CD4-positive, alpha-beta T cell treated with Interleukin-10 for 1 hour (primary cell): ENCODE data around the gene CTAGE6.
"Not testable (repeated sequence)": the region's sequence is repeated elsewhere in the genome, so short reads cannot be mapped to it uniquely, and the experiment has no call there.

Source experiments
- DNase-seq: peaks from one replicate; pipeline ENCODE4 v3.0.0-alpha.2; 2020

CTAGE6 gene

GRCh38 chr7:143714581-143715454, 42.7 kb downstream of the CTAGE6 start:
- not testable (repeated sequence) for DNase-seq

GRCh38 chr7:143712381-143712780, 45.1 kb downstream of the CTAGE6 start:
- DNase-seq, result not testable (repeated sequence)

GRCh38 chr7:143711727-143712324, 45.7 kb downstream of the CTAGE6 start:
- DNase-seq, result not testable (repeated sequence)

- DNase-seq, result not testable (repeated sequence)
Measured at GRCh38 chr7:143709895-143710294, 47.6 kb downstream of the CTAGE6 start.
